NB4 (cell line): Measurements from ENCODE around the gene CAMK2B.

Experiments
- DNase-seq: peaks from one replicate; pipeline ENCODE4 v3.0.0; 2010; ENCODE audit warnings: low read depth
- H3K4me3 ChIP-seq: one replicate; pipeline ENCODE4 v1.5.1; 2011; ENCODE audit warnings: mild to moderate bottlenecking, low read depth, low read length, moderate library complexity
- MYC ChIP-seq: IDR thresholded peaks from 2 replicates; pipeline ENCODE4 v1.6.1; 2011; ENCODE audit warnings: low read depth, low read length
- POLR2A ChIP-seq: IDR thresholded peaks from 2 replicates; pipeline ENCODE4 v1.6.1; 2011; ENCODE audit warnings: mild to moderate bottlenecking; ENCODE audit not compliant: insufficient read length; ENCODE audit errors: extremely low read depth
- TF ChIP-seq, protein P1 (sequence below): IDR thresholded peaks from one replicate; pipeline ENCODE4 v1.5.1; 2012; ENCODE audit warnings: low read depth, low read length
- TF ChIP-seq, protein P2 (sequence below): IDR thresholded peaks from 2 replicates; pipeline ENCODE4 v1.6.1; 2011; ENCODE audit warnings: low read depth, low read length

The CAMK2B gene

DNA sequence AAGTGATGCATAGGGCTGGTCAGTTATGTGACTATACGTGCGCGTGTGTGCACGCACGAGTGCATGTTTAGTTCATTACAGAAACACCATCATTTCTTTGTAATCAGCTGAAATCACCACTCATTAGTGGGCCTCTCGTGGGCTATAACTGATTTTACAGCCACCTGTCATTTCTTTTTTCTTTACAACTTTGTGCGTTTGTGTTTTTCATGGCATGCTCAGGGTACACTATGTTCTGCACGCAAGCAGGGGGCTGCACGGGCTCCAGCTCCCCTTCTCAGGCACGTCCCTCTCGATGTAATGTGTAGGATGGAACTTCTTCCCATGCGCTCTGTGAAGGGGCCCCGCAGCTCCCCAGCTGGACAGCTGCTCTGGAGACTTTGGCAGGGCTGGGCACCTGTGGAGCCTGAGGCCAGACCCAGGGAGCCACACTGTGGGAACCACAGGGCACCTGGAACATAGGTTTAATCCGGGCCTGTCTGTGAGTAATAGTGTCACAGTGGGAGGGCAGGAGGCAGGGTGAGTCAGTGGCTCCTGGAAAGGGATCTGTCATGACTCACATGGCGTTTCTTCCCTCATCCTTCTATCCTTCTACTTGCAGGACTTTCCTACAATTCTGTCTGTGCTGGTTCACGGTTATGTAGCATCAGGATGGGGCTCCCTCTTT lies 141.1 kb downstream of the CAMK2B start:
- TF ChIP-seq, protein P1, sequence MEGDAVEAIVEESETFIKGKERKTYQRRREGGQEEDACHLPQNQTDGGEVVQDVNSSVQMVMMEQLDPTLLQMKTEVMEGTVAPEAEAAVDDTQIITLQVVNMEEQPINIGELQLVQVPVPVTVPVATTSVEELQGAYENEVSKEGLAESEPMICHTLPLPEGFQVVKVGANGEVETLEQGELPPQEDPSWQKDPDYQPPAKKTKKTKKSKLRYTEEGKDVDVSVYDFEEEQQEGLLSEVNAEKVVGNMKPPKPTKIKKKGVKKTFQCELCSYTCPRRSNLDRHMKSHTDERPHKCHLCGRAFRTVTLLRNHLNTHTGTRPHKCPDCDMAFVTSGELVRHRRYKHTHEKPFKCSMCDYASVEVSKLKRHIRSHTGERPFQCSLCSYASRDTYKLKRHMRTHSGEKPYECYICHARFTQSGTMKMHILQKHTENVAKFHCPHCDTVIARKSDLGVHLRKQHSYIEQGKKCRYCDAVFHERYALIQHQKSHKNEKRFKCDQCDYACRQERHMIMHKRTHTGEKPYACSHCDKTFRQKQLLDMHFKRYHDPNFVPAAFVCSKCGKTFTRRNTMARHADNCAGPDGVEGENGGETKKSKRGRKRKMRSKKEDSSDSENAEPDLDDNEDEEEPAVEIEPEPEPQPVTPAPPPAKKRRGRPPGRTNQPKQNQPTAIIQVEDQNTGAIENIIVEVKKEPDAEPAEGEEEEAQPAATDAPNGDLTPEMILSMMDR: no peak
- TF ChIP-seq, protein P2, sequence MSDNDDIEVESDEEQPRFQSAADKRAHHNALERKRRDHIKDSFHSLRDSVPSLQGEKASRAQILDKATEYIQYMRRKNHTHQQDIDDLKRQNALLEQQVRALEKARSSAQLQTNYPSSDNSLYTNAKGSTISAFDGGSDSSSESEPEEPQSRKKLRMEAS: no peak
- TF ChIP-seq POLR2A (no peak), MYC (no peak)
- no peak for DNase-seq
- no peak overlapping the region for H3K4me3 ChIP-seq

DNA sequence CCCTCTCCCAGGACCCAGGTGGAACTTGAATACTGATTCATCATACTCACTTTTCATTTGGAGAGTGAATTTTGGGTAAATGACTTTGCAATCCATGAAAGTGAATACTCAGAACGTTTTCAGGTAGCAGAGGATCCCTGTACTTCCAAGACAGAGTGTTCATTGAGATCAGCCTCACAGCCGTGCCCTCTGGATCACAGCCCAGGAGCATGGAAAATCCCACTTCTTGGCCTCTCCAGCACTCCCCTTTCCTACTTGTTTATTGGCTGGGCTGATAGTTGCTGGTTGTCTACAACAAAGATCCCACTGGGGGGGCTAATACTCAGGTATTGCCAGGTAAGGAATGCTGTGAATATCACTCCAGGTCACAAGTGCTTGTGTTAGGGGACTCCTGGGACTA lies 142.0 kb downstream of the CAMK2B start:
- no peak overlapping the region for H3K4me3 ChIP-seq
- TF ChIP-seq, protein P1: no peak
- TF ChIP-seq MYC: no peak
- TF ChIP-seq POLR2A: no peak
- TF ChIP-seq, protein P2: no peak
- no peak for DNase-seq

DNA sequence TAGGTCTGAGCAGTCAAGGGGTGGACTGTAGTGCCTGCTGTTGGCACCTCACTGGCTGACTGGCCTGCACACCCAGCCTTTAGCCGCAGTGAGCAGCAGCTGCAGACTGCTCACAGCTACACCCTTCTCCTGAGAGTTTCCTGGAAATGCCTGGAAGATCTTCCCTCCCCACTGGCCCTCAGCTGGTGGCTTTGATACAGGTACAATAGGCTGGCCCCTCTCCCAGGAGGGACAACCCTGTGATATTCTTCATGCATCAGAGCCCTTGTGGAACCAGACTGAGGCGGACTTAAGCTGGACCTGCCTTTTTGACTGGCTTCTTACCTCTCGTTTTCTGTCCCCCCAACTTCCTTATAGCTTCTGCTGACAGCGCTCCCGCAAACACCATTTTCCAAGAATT lies 142.6 kb downstream of the CAMK2B start:
- H3K4me3 ChIP-seq: no peak overlapping the region
- TF ChIP-seq MYC (no peak), POLR2A (no peak)
- TF ChIP-seq, protein P2: no peak
- TF ChIP-seq, protein P1: no peak
- no peak for DNase-seq

DNA sequence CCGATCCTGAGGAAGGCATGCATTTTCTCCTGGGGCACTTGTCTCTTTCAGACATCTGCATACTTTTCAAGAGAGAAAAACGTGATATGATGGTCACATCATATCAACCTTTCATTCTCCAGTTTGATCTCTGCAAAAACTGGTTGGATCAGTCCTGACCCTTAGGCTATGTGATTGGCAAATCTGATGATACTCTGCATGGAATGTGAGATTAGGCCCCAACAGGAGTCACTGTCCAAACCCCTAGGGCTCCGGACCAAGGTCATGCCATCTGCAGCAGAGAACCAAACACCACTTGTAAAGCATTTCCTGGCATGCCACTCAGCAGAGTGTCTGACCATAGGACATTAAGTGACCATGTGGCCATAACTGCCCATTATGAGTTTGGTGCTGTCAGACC lies 144.8 kb downstream of the CAMK2B start:
- DNase-seq: no peak
- TF ChIP-seq, protein P1: no peak
- TF ChIP-seq MYC (no peak), POLR2A (no peak)
- no peak overlapping the region for H3K4me3 ChIP-seq

DNA sequence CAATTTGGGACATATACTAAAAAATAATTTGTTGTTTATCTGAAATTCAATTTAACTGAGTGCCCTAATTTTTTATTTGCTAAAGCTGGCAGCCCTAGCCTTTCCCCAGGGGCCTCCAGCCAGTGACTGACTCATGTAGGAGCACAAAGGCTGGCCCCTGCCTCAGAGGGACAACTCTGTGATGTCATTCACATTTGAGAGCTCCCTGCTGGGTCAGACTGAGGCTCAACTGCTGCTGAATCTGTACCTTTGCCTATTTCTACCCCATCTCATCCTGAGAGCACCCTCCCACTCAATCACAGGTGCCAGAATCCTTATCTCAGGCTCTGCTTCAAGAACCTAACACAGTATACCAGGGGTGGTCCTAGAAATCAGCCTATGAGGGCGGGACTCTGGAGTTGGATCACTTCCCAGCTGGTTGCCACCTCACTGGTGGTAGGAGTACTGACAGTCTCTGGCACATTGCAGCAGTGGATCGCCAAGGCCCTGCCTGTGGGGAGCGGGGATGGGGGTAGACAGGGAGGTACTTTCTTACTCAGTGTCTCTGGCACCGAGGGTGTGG lies 147.7 kb downstream of the CAMK2B start:
- DNase-seq: peak; percentile 46
- no peak for TF ChIP-seq POLR2A
- TF ChIP-seq MYC: no peak
- TF ChIP-seq, protein P1: no peak
- TF ChIP-seq, protein P2: no peak
- no peak overlapping the region for H3K4me3 ChIP-seq

DNA sequence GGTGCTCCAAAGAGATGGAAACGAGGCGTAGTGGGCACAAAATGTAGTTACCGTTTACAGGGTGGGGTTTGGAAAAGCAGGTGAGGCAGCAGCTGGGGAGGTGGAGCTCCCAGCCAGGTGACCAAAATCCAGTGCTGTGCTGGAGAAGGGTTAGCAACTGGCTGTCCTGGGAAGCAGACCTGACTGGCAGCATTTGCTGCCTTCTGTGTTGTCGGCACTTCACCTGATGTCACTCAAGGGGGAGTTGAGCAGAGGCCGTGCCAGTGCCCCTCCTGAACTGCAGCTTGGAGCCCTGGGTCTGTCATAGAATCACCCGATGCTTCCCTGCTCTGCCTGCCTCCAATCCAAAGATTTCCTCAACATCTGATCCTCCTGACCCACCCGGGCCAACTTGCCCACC lies 148.9 kb downstream of the CAMK2B start:
- no peak overlapping the region for H3K4me3 ChIP-seq
- no peak for DNase-seq
- TF ChIP-seq, protein P1: no peak
- TF ChIP-seq, protein P2: no peak
- TF ChIP-seq MYC (no peak), POLR2A (no peak)
